Adrenal gland (tissue), 5 donors: ENCODE results near the gene PLEKHO2.

Experiments used
- CTCF ChIP-seq, 6 experiments: fragments of 450-650 bp in 4 of 6; fragments of 200-600 bp in 2 of 6; sonication (generic) in 1 of 6; IDR thresholded peaks; 1 replicate in 5 of 6; 2 replicates in 1 of 6; pipeline versions ENCODE4 v1.5.1 to v1.8.0; 2016 to 2021; ENCODE audit warnings: antibody characterized with exemption in 6 of 6, mild to moderate bottlenecking in 2 of 6, moderate library complexity in 1 of 6
- POLR2A ChIP-seq, 2 donors: fragments of 450-650 bp; IDR thresholded peaks; one replicate each; pipeline ENCODE4 v1.6.1; 2017; ENCODE audit warnings: antibody characterized with exemption in 2 of 2, mild to moderate bottlenecking in 2 of 2, moderate library complexity in 1 of 2
- donor health status: DM: no; HTN: no; CAD: no.

DNA sequence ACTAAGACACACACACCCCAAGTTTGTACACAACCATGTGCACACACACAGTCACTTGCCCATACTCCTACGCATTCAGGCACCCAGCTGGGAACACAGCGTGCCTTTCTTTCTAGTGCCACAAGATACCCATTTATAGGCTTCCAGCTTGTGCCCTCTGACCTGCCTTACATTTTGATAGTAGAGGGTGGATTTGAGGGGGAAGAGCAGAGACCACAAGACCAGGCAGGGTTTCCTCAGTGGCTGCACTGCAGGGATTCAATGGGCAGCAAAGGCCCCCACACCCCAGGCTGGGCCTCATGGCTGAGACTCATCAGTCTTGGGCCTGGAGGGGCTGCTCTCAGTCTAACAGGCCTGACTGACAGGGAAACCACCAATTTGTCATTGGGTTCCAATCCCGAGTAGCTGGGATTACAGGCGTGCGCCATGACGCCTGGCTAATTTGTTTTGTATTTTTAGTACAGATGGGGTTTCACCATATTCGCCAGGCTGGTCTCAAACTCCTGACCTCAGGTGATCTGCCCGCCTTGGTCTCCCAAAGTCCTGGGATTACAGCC, 51.2 kb downstream of the PLEKHO2 start:
- TF ChIP-seq CTCF (IDR thresholded peaks at IDR 0.05) (no peak), POLR2A (IDR thresholded peaks at IDR 0.05) (no peak)
